Measurements from ENCODE around the gene NT5C1A. TPM values are rescaled to one million over a fixed set of nuclear protein-coding genes. Genes with fewer than 3 reads are reported as not detected.

Gene NT5C1A
- total RNA-seq, 1 donor from 2014 or later, result not detected

- Histone ChIP-seq H3K4me1 (peaks cover 33 to 50% of the 10 kb centered on the region in 2 donors), H3K4me3 (peak overlapping the region in 1 of 2 donors; percentile 38), H3K36me3 (peaks cover 33 to 34% of the 10 kb centered on the region in 2 donors), H3K27ac (peak overlapping the region; percentile 93 to 98), H3K27me3 (no peaks in the 10 kb centered on the region), H3K9me3 (no peaks in the 10 kb centered on the region)
- intact Hi-C loops (cut with DNase I), result loop anchor here (1.0 kb wide), 1 partner anchor 14 kb away; the partner anchor contains the start of gene HEYL
- TF ChIP-seq, protein P1, sequence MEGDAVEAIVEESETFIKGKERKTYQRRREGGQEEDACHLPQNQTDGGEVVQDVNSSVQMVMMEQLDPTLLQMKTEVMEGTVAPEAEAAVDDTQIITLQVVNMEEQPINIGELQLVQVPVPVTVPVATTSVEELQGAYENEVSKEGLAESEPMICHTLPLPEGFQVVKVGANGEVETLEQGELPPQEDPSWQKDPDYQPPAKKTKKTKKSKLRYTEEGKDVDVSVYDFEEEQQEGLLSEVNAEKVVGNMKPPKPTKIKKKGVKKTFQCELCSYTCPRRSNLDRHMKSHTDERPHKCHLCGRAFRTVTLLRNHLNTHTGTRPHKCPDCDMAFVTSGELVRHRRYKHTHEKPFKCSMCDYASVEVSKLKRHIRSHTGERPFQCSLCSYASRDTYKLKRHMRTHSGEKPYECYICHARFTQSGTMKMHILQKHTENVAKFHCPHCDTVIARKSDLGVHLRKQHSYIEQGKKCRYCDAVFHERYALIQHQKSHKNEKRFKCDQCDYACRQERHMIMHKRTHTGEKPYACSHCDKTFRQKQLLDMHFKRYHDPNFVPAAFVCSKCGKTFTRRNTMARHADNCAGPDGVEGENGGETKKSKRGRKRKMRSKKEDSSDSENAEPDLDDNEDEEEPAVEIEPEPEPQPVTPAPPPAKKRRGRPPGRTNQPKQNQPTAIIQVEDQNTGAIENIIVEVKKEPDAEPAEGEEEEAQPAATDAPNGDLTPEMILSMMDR (IDR thresholded peaks at IDR 0.05), result no peak
- no peak for DNase-seq (ENCODE audit: low spot score in 2 of 2)
Observed at GRCh38 chr1:39625009-39625408, 46.9 kb downstream of the NT5C1A start.

GRCh38 chr1:39623053-39623452 lies 48.9 kb downstream of the NT5C1A start:
- peaks cover 15 to 18% of the 10 kb centered on the region in 2 donors for H3K36me3 ChIP-seq
- H3K27me3 ChIP-seq, result no peaks in the 10 kb centered on the region
- intact Hi-C loops (cut with DNase I), result no loop called here
- peaks cover 33 to 50% of the 10 kb centered on the region in 2 donors for H3K4me1 ChIP-seq
- TF ChIP-seq, protein P1 (IDR thresholded peaks at IDR 0.05), result no peak
- H3K4me3 ChIP-seq, result no peak overlapping the region
- peak overlapping the region; percentile 93 to 98 for H3K27ac ChIP-seq
- H3K9me3 ChIP-seq, result no peaks in the 10 kb centered on the region
- peak in 1 of 2 donors; percentile 75 for DNase-seq (ENCODE audit: low spot score in 2 of 2)

- H3K27me3 ChIP-seq, result no peaks in the 10 kb centered on the region
- H3K9me3 ChIP-seq, result no peaks in the 10 kb centered on the region
- TF ChIP-seq, protein P1 (IDR thresholded peaks at IDR 0.05), result no peak
- no peak overlapping the region for H3K4me3 ChIP-seq
- peaks cover 30 to 47% of the 10 kb centered on the region in 2 donors for H3K4me1 ChIP-seq
- DNase-seq (ENCODE audit: low spot score in 2 of 2), result no peak
- H3K27ac ChIP-seq, result peak overlapping the region; percentile 93 to 98
- intact Hi-C loops (cut with DNase I), result no loop called here
- H3K36me3 ChIP-seq, result peaks cover 10 to 14% of the 10 kb centered on the region in 2 donors
Observed at GRCh38 chr1:39622427-39622826, 49.5 kb downstream of the NT5C1A start.

GRCh38 chr1:39620659-39621165 lies 51.2 kb downstream of the NT5C1A start:
- Histone ChIP-seq H3K4me1 (peaks cover 19 to 30% of the 10 kb centered on the region in 2 donors), H3K27me3 (no peaks in the 10 kb centered on the region), H3K4me3 (no peak overlapping the region), H3K9me3 (no peaks in the 10 kb centered on the region), H3K36me3 (peaks cover 0 to 3% of the 10 kb centered on the region in 2 donors), H3K27ac (no peak overlapping the region)
- intact Hi-C loops (cut with DNase I), result no loop called here
- TF ChIP-seq, protein P1 (IDR thresholded peaks at IDR 0.05), result no peak
- DNase-seq (ENCODE audit: low spot score in 2 of 2), result no peak

- Histone ChIP-seq H3K36me3 (peaks cover 0 to 6% of the 10 kb centered on the region in 2 donors), H3K4me1 (peaks cover 4 to 5% of the 10 kb centered on the region in 2 donors), H3K27ac (no peak overlapping the region), H3K27me3 (no peaks in the 10 kb centered on the region), H3K4me3 (no peak overlapping the region), H3K9me3 (no peaks in the 10 kb centered on the region)
- DNase-seq (ENCODE audit: low spot score in 2 of 2), result no peak
- intact Hi-C loops (cut with DNase I), result no loop called here
- TF ChIP-seq, protein P1 (IDR thresholded peaks at IDR 0.05), result no peak
Observed at GRCh38 chr1:39617488-39618049, 54.3 kb downstream of the NT5C1A start.

Measured in ascending aorta (tissue), 2 donors.